ENCODE data around the gene ARHGAP15.

The ARHGAP15 gene

GRCh38 chr2:143623231-143623908, 494.2 kb downstream of the ARHGAP15 start:
- H3K27ac ChIP-seq: no peak overlapping the region
- H3K36me3 ChIP-seq: peaks cover 40% of the 10 kb centered on the region
- H3K4me2 ChIP-seq: no peak overlapping the region

GRCh38 chr2:143623909-143624260, 494.7 kb downstream of the ARHGAP15 start:
- H3K36me3 ChIP-seq: peaks cover 42% of the 10 kb centered on the region
- no peak overlapping the region for H3K9ac ChIP-seq
- no peak for TF ChIP-seq Cebpa-rat (IDR thresholded peaks at IDR 0.05)
- H4K20me1 ChIP-seq: no peaks in the 10 kb centered on the region
- no peaks in the 10 kb centered on the region for H3K4me1 ChIP-seq
- no peaks in the 10 kb centered on the region for H3K27me3 ChIP-seq
- no peak overlapping the region for H3K4me2 ChIP-seq
- H3K9me3 ChIP-seq: peaks cover 9% of the 10 kb centered on the region
- no peak overlapping the region for H3K4me3 ChIP-seq
- no peak overlapping the region for H3K27ac ChIP-seq

More at GRCh38 chr2:143623231-143623908, 494.2 kb downstream of the ARHGAP15 start:
- Histone ChIP-seq H4K20me1 (no peaks in the 10 kb centered on the region), H3K4me3 (no peak overlapping the region), H3K9me3 (peaks cover 9% of the 10 kb centered on the region), H3K9ac (no peak overlapping the region), H3K27me3 (no peaks in the 10 kb centered on the region), H3K4me1 (no peaks in the 10 kb centered on the region)
- no peak for TF ChIP-seq Cebpa-rat (IDR thresholded peaks at IDR 0.05)

- Histone ChIP-seq H3K9me3 (peaks cover 9% of the 10 kb centered on the region), H3K4me3 (no peak overlapping the region), H3K36me3 (peaks cover 36% of the 10 kb centered on the region), H3K9ac (no peak overlapping the region), H3K27ac (no peak overlapping the region), H4K20me1 (no peaks in the 10 kb centered on the region), H3K4me1 (no peaks in the 10 kb centered on the region), H3K27me3 (no peaks in the 10 kb centered on the region), H3K4me2 (no peak overlapping the region)
- TF ChIP-seq Cebpa-rat (IDR thresholded peaks at IDR 0.05): no peak
These were observed 500.1 kb downstream of the ARHGAP15 start for GRCh38 chr2:143629340-143629739.

- Histone ChIP-seq H3K4me3 (no peak overlapping the region), H3K4me2 (no peak overlapping the region), H3K9ac (no peak overlapping the region), H3K9me3 (peaks cover 11% of the 10 kb centered on the region), H3K27me3 (no peaks in the 10 kb centered on the region), H3K36me3 (peaks cover 5% of the 10 kb centered on the region), H3K4me1 (no peaks in the 10 kb centered on the region), H4K20me1 (no peaks in the 10 kb centered on the region), H3K27ac (no peak overlapping the region)
- no peak for TF ChIP-seq Cebpa-rat (IDR thresholded peaks at IDR 0.05)
These were observed 503.6 kb downstream of the ARHGAP15 start for GRCh38 chr2:143632751-143633374.

GRCh38 chr2:143633419-143633818, 504.2 kb downstream of the ARHGAP15 start:
- TF ChIP-seq Cebpa-rat (IDR thresholded peaks at IDR 0.05): no peak

GRCh38 chr2:143635302-143635701, 506.1 kb downstream of the ARHGAP15 start:
- no peak for TF ChIP-seq Cebpa-rat (IDR thresholded peaks at IDR 0.05)
- H4K20me1 ChIP-seq: no peaks in the 10 kb centered on the region
- no peak overlapping the region for H3K27ac ChIP-seq

More at GRCh38 chr2:143633419-143633818, 504.2 kb downstream of the ARHGAP15 start:
- Histone ChIP-seq H4K20me1 (no peaks in the 10 kb centered on the region), H3K4me1 (no peaks in the 10 kb centered on the region), H3K27me3 (no peaks in the 10 kb centered on the region), H3K36me3 (peaks cover 2% of the 10 kb centered on the region; the same call in 1 of the 2 replicates), H3K4me3 (no peak overlapping the region), H3K4me2 (no peak overlapping the region), H3K27ac (no peak overlapping the region), H3K9ac (no peak overlapping the region), H3K9me3 (peaks cover 11% of the 10 kb centered on the region)

GRCh38 chr2:143635936-143636335, 506.7 kb downstream of the ARHGAP15 start:
- Histone ChIP-seq H3K4me2 (no peak overlapping the region), H3K9me3 (peaks cover 11% of the 10 kb centered on the region), H3K27me3 (no peaks in the 10 kb centered on the region), H3K9ac (no peak overlapping the region), H4K20me1 (no peaks in the 10 kb centered on the region), H3K36me3 (no peaks in the 10 kb centered on the region), H3K27ac (no peak overlapping the region), H3K4me1 (no peaks in the 10 kb centered on the region), H3K4me3 (no peak overlapping the region)
- TF ChIP-seq Cebpa-rat (IDR thresholded peaks at IDR 0.05): no peak

More at GRCh38 chr2:143635302-143635701, 506.1 kb downstream of the ARHGAP15 start:
- no peaks in the 10 kb centered on the region for H3K27me3 ChIP-seq
- no peaks in the 10 kb centered on the region for H3K4me1 ChIP-seq
- peaks cover 11% of the 10 kb centered on the region for H3K9me3 ChIP-seq
- no peaks in the 10 kb centered on the region for H3K36me3 ChIP-seq
- H3K9ac ChIP-seq: no peak overlapping the region
- no peak overlapping the region for H3K4me2 ChIP-seq
- no peak overlapping the region for H3K4me3 ChIP-seq

- Histone ChIP-seq H3K27me3 (no peaks in the 10 kb centered on the region), H3K36me3 (no peaks in the 10 kb centered on the region), H3K4me1 (no peaks in the 10 kb centered on the region), H3K9ac (no peak overlapping the region), H4K20me1 (no peaks in the 10 kb centered on the region), H3K9me3 (peaks cover 11% of the 10 kb centered on the region; the same call in 1 of the 2 replicates), H3K4me3 (no peak overlapping the region), H3K27ac (no peak overlapping the region), H3K4me2 (no peak overlapping the region)
- TF ChIP-seq Cebpa-rat (IDR thresholded peaks at IDR 0.05): no peak
These were observed 511.6 kb downstream of the ARHGAP15 start for GRCh38 chr2:143640826-143641225.

GRCh38 chr2:143645921-143646645, 516.9 kb downstream of the ARHGAP15 start:
- Histone ChIP-seq H3K4me1 (no peaks in the 10 kb centered on the region), H4K20me1 (no peaks in the 10 kb centered on the region), H3K4me3 (no peak overlapping the region), H3K27me3 (no peaks in the 10 kb centered on the region), H3K27ac (no peak overlapping the region), H3K36me3 (no peaks in the 10 kb centered on the region), H3K9ac (no peak overlapping the region), H3K4me2 (no peak overlapping the region), H3K9me3 (no peaks in the 10 kb centered on the region)
- no peak for TF ChIP-seq Cebpa-rat (IDR thresholded peaks at IDR 0.05)

GRCh38 chr2:143649226-143649740, 520.1 kb downstream of the ARHGAP15 start:
- Histone ChIP-seq H3K9ac (no peak overlapping the region), H3K4me1 (no peaks in the 10 kb centered on the region), H3K36me3 (no peaks in the 10 kb centered on the region), H3K4me3 (no peak overlapping the region), H3K4me2 (no peak overlapping the region), H3K9me3 (peaks cover 5% of the 10 kb centered on the region; the same call in 1 of the 2 replicates), H4K20me1 (no peaks in the 10 kb centered on the region), H3K27me3 (no peaks in the 10 kb centered on the region), H3K27ac (no peak overlapping the region)
- TF ChIP-seq Cebpa-rat (IDR thresholded peaks at IDR 0.05): no peak

Measured in BLaER1 (cell line).